H9 (cell line): ENCODE data around the gene FAM13C. TPM values are rescaled to one million over a fixed set of nuclear protein-coding genes. Genes with fewer than 3 reads are reported as not detected.

Experiments
- DNase-seq: peaks from one replicate; pipeline ENCODE4 v3.0.0-alpha.2; 2017
- H2AFZ ChIP-seq: one replicate; pipeline ENCODE4 v1.6.1; 2013; ENCODE audit warnings: mild to moderate bottlenecking, low read length, control low read depth, moderate library complexity
- H2AK5ac ChIP-seq: 2 replicates; pipeline ENCODE4 v1.6.1; 2013; ENCODE audit warnings: low read length, control low read depth, mixed read lengths; ENCODE audit not compliant: insufficient read length
- H2BK120ac ChIP-seq: one replicate; pipeline ENCODE4 v1.6.1; 2013; ENCODE audit warnings: low read depth, mild to moderate bottlenecking, low read length, control low read depth, inconsistent platforms; ENCODE audit not compliant: poor library complexity, severe bottlenecking
- H2BK12ac ChIP-seq: 2 replicates; pipeline ENCODE4 v1.6.1; 2013; ENCODE audit warnings: low read length, control low read depth, mixed read lengths, low read depth; ENCODE audit not compliant: insufficient read length
- H2BK15ac ChIP-seq: 2 replicates; pipeline ENCODE4 v1.6.1; 2013; ENCODE audit warnings: low read depth, low read length, control low read depth
- H2BK20ac ChIP-seq: one replicate; pipeline ENCODE4 v1.6.1; 2013; ENCODE audit warnings: low read depth, mild to moderate bottlenecking, low read length, control low read depth, inconsistent platforms; ENCODE audit not compliant: poor library complexity, severe bottlenecking
- H2BK5ac ChIP-seq: 2 replicates; pipeline ENCODE4 v1.6.1; 2013; ENCODE audit warnings: low read length, control low read depth, mixed read lengths; ENCODE audit not compliant: insufficient read length
- H3K14ac ChIP-seq: 2 replicates; pipeline ENCODE4 v1.6.1; 2013; ENCODE audit warnings: low read length, control low read depth; ENCODE audit not compliant: insufficient read depth
- H3K18ac ChIP-seq: 2 replicates; pipeline ENCODE4 v1.6.1; 2013; ENCODE audit warnings: low read depth, mild to moderate bottlenecking, mixed read lengths, low read length, control low read depth; ENCODE audit not compliant: insufficient read length
- H3K23ac ChIP-seq: 2 replicates; pipeline ENCODE4 v1.6.1; 2013; ENCODE audit warnings: low read length, control low read depth, mixed read lengths, low read depth; ENCODE audit not compliant: insufficient read length
- H3K23me2 ChIP-seq: 2 replicates; pipeline ENCODE4 v1.6.1; 2013; ENCODE audit warnings: low read depth, mild to moderate bottlenecking, mixed read lengths, low read length, control low read depth; ENCODE audit not compliant: insufficient read length, poor library complexity, severe bottlenecking
- H3K27ac ChIP-seq: 2 replicates; pipeline ENCODE4 v1.5.1; 2013; ENCODE audit warnings: low read length, control low read depth, mixed read lengths, low read depth; ENCODE audit not compliant: insufficient read length
- H3K27me3 ChIP-seq: 2 replicates; pipeline ENCODE4 v1.6.1; 2013; ENCODE audit warnings: low read length, control low read depth, inconsistent platforms; ENCODE audit not compliant: insufficient read depth
- H3K4ac ChIP-seq: 2 replicates; pipeline ENCODE4 v1.6.1; 2013; ENCODE audit warnings: low read depth, mild to moderate bottlenecking, control low read depth, inconsistent platforms, low read length, moderate library complexity
- H3K4me1 ChIP-seq: 2 replicates; pipeline ENCODE4 v1.6.1; 2013; ENCODE audit warnings: low read length, control low read depth, inconsistent platforms; ENCODE audit not compliant: insufficient read depth
- H3K4me2 ChIP-seq: 2 replicates; pipeline ENCODE4 v1.6.1; 2013; ENCODE audit warnings: low read length, control low read depth, mixed read lengths; ENCODE audit not compliant: insufficient read length, insufficient read depth
- H3K56ac ChIP-seq: 2 replicates; pipeline ENCODE4 v1.6.1; 2013; ENCODE audit warnings: low read depth, mild to moderate bottlenecking, mixed read lengths, low read length, control low read depth; ENCODE audit not compliant: insufficient read length
- H3K79me1 ChIP-seq: 2 replicates; pipeline ENCODE4 v1.6.1; 2013; ENCODE audit warnings: low read depth, mild to moderate bottlenecking, moderate library complexity, low read length, control low read depth, inconsistent platforms; ENCODE audit not compliant: insufficient read depth, poor library complexity, severe bottlenecking
- H3K79me2 ChIP-seq: 2 replicates; pipeline ENCODE4 v1.6.1; 2013; ENCODE audit warnings: low read length, control low read depth, inconsistent platforms; ENCODE audit not compliant: insufficient read depth
- H3K9ac ChIP-seq: 2 replicates; pipeline ENCODE4 v1.6.1; 2013; ENCODE audit warnings: low read length, control low read depth, mixed read lengths; ENCODE audit not compliant: insufficient read length; ENCODE audit errors: extremely low read depth
- H3K9me3 ChIP-seq: one replicate; pipeline ENCODE4 v1.6.1; 2013; ENCODE audit warnings: low read depth, low read length, inconsistent platforms; ENCODE audit not compliant: control insufficient read depth
- H3T11ph ChIP-seq: one replicate; pipeline ENCODE4 v1.6.1; 2013; ENCODE audit warnings: mild to moderate bottlenecking, low read length, control low read depth, inconsistent platforms
- H4K20me1 ChIP-seq: one replicate; pipeline ENCODE4 v1.6.1; 2013; ENCODE audit not compliant: control insufficient read depth, insufficient read length, insufficient read depth
- H4K5ac ChIP-seq: 2 replicates; pipeline ENCODE4 v1.6.1; 2013; ENCODE audit warnings: low read depth, mild to moderate bottlenecking, mixed read lengths, low read length, control low read depth; ENCODE audit not compliant: insufficient read length
- H4K8ac ChIP-seq: replicated peaks from 2 replicates; pipeline ENCODE4 v1.6.1; 2013; ENCODE audit warnings: low read length, control low read depth, mixed read lengths, low read depth; ENCODE audit not compliant: insufficient read length
- H4K91ac ChIP-seq: 2 replicates; pipeline ENCODE4 v1.6.1; 2013; ENCODE audit warnings: low read depth, mild to moderate bottlenecking, moderate library complexity, mixed read lengths, low read length, control low read depth; ENCODE audit not compliant: insufficient read length
- H3K27ac Mint-ChIP-seq, 3 experiments: 2 replicates in 2 of 3; 3 replicates in 1 of 3; pipeline ENCODE4 v1.8.0; 2020 to 2021; ENCODE audit warnings: mixed read lengths in 3 of 3, mild to moderate bottlenecking in 1 of 3, moderate library complexity in 1 of 3
- H3K27me3 Mint-ChIP-seq: 2 replicates; pipeline ENCODE4 v1.8.0; 2021; ENCODE audit warnings: low read depth, mild to moderate bottlenecking, moderate library complexity, mixed read lengths
- H3K36me3 Mint-ChIP-seq, 3 experiments: 2 replicates in 2 of 3; 3 replicates in 1 of 3; pipeline ENCODE4 v1.8.0; 2020 to 2021; ENCODE audit warnings: low read depth in 3 of 3, mixed read lengths in 3 of 3; ENCODE audit not compliant: insufficient read depth in 1 of 3
- H3K4me1 Mint-ChIP-seq, 2 experiments: 2 replicates each; pipeline ENCODE4 v1.8.0; 2020; ENCODE audit warnings: mixed read lengths in 2 of 2
- H3K4me3 Mint-ChIP-seq, 2 experiments: 2 replicates in 1 of 2; 3 replicates in 1 of 2; pipeline ENCODE4 v1.8.0; 2020 to 2021; ENCODE audit warnings: mild to moderate bottlenecking in 2 of 2, mixed read lengths in 2 of 2, moderate library complexity in 1 of 2
- H3K9me3 Mint-ChIP-seq, 2 experiments: 2 replicates in 1 of 2; 3 replicates in 1 of 2; pipeline ENCODE4 v1.8.0; 2020; ENCODE audit warnings: mild to moderate bottlenecking in 2 of 2, mixed read lengths in 2 of 2, moderate library complexity in 1 of 2
- WGBS: extraction: QIAGEN DNeasy Blood & Tissue Kit; methylation state at CpG from one replicate; pipeline ENCODE4 v1.1.7; 2013; ENCODE audit warnings: missing lambda C conversion rate, low lambda C conversion rate, mixed read lengths; ENCODE audit not compliant: insufficient read length; ENCODE audit errors: extremely low coverage; 5-methylcytosine and 5-hydroxymethylcytosine counted together
- total RNA-seq: library from RNA; stranded (reverse); gene quantifications from 2 replicates; pipeline ENCODE4 v1.2.1, GENCODE V29; 2021
- TF ChIP-seq, protein P1 (sequence below): fragments of 200-600 bp; sonication (generic); conservative IDR thresholded peaks from 3 replicates; pipeline ENCODE4 v1.8.0; 2021; ENCODE audit warnings: antibody characterized with exemption, mild to moderate bottlenecking

The FAM13C gene
- total RNA-seq, 1 experiment from 2014 or later = 0.31 TPM

DNA sequence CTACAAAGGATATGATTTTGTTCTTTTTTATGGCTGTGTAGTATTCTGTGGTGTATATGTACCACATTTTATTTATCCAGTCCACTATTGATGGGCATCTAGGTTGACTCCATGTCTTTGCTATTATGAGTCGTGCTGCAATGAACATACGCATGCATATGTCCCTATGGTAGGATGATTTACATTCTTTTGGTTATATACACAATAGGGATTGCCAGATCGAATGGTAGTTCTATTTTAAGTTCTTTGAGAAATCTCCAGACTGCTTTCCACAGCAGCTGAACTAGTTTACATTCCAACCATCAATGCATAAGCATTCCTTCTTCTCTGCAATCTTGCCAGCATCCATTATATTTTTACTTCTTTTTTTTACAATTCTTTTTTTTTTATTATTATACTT is 35.6 kb upstream of the FAM13C start:
- H3K4me3 Mint-ChIP-seq = no peak overlapping the region
- no peak overlapping the region for H2BK20ac ChIP-seq
- no peak overlapping the region for H3K23ac ChIP-seq
- H2BK5ac ChIP-seq = no peak overlapping the region
- no peak overlapping the region for H2BK15ac ChIP-seq
- TF ChIP-seq, protein P1, sequence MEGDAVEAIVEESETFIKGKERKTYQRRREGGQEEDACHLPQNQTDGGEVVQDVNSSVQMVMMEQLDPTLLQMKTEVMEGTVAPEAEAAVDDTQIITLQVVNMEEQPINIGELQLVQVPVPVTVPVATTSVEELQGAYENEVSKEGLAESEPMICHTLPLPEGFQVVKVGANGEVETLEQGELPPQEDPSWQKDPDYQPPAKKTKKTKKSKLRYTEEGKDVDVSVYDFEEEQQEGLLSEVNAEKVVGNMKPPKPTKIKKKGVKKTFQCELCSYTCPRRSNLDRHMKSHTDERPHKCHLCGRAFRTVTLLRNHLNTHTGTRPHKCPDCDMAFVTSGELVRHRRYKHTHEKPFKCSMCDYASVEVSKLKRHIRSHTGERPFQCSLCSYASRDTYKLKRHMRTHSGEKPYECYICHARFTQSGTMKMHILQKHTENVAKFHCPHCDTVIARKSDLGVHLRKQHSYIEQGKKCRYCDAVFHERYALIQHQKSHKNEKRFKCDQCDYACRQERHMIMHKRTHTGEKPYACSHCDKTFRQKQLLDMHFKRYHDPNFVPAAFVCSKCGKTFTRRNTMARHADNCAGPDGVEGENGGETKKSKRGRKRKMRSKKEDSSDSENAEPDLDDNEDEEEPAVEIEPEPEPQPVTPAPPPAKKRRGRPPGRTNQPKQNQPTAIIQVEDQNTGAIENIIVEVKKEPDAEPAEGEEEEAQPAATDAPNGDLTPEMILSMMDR = no peak
- peaks cover 15 to 16% of the 10 kb centered on the region in 2 experiments for H3K4me1 Mint-ChIP-seq
- H2BK12ac ChIP-seq = no peak overlapping the region
- no CpG with 5 or more reads among the region's 3 CpGs for WGBS
- no peak overlapping the region for H2BK120ac ChIP-seq
- DNase-seq = no peak
- no peak overlapping the region for H3T11ph ChIP-seq
- no peak overlapping the region for H2AFZ ChIP-seq
- H4K8ac ChIP-seq = no peak overlapping the region
- H3K4me1 ChIP-seq = no peaks in the 10 kb centered on the region; the same call in 1 of the 2 replicates
- H3K18ac ChIP-seq = no peak overlapping the region
- no peaks in the 10 kb centered on the region for H3K79me2 ChIP-seq
- H3K9me3 ChIP-seq = no peaks in the 10 kb centered on the region
- H3K27me3 Mint-ChIP-seq = no peaks in the 10 kb centered on the region
- no peak overlapping the region for H3K14ac ChIP-seq
- H3K27me3 ChIP-seq = no peaks in the 10 kb centered on the region
- no peak overlapping the region for H3K27ac Mint-ChIP-seq
- H3K56ac ChIP-seq = no peak overlapping the region
- no peak overlapping the region for H3K27ac ChIP-seq
- H3K36me3 Mint-ChIP-seq = peaks cover 0 to 7% (median 3%) of the 10 kb centered on the region in 3 experiments; a peak in 3 of 7 replicates
- no peak overlapping the region for H4K91ac ChIP-seq
- H3K9me3 Mint-ChIP-seq = peaks cover 10 to 15% of the 10 kb centered on the region in 2 experiments; a peak in 4 of 5 replicates
- no peak overlapping the region for H3K4me2 ChIP-seq
- no peak overlapping the region for H3K9ac ChIP-seq
- H3K4ac ChIP-seq = no peak overlapping the region
- H4K20me1 ChIP-seq = no peaks in the 10 kb centered on the region
- H3K79me1 ChIP-seq = no peaks in the 10 kb centered on the region
- H4K5ac ChIP-seq = no peak overlapping the region
- no peak overlapping the region for H2AK5ac ChIP-seq
- no peaks in the 10 kb centered on the region for H3K23me2 ChIP-seq
